ENCODE data around the gene KCNQ1. TPM values are rescaled to one million over a fixed set of nuclear protein-coding genes. Genes with fewer than 3 reads are reported as not detected.

KCNQ1 gene
- total RNA-seq, 2 donors from 2014 or later: 38.9 to 46.1 TPM

GRCh38 chr11:2540992-2541680, 96.3 kb downstream of the KCNQ1 start:
- no peaks in the 10 kb centered on the region for H3K9me3 ChIP-seq
- H3K36me3 ChIP-seq (replicated peaks in 1 of 2; ENCODE audit: insufficient read depth in 1 of 2, low read depth in 2 of 2): no peaks in the 10 kb centered on the region
- intact Hi-C loops (cut with DNase I): no loop called here
- DNase-seq: peak in 3 of 4 donors; percentile 3 to 8 (median 4)
- H3K4me3 ChIP-seq: no peak overlapping the region
- no peaks in the 10 kb centered on the region for H3K4me1 ChIP-seq
- TF ChIP-seq CTCF (IDR thresholded peaks at IDR 0.05): no peak
- no peak for TF ChIP-seq POLR2A (IDR thresholded peaks at IDR 0.05)
- no peak for ATAC-seq
- WGBS, 2 donors: 86% methylated on average over 26 of the region's 27 CpGs
- H3K27me3 ChIP-seq: no peaks in the 10 kb centered on the region
- H3K27ac ChIP-seq: no peak overlapping the region

- H3K4me1 ChIP-seq: no peaks in the 10 kb centered on the region
- no peak overlapping the region for H3K27ac ChIP-seq
- no peaks in the 10 kb centered on the region for H3K9me3 ChIP-seq
- H3K36me3 ChIP-seq (replicated peaks in 1 of 2; ENCODE audit: insufficient read depth in 1 of 2, low read depth in 2 of 2): no peaks in the 10 kb centered on the region
- TF ChIP-seq CTCF (IDR thresholded peaks at IDR 0.05) (no peak), POLR2A (IDR thresholded peaks at IDR 0.05) (no peak)
- no peak overlapping the region for H3K4me3 ChIP-seq
- peak in 3 of 4 donors; percentile 4 to 7 (median 6) for DNase-seq
- 80 to 86% methylated on average over 6 to 14 of the region's 14 CpGs for WGBS, 2 donors
- ATAC-seq: no peak
- intact Hi-C loops (cut with DNase I): no loop called here
- no peaks in the 10 kb centered on the region for H3K27me3 ChIP-seq
Measured at GRCh38 chr11:2541881-2542361, 97.1 kb downstream of the KCNQ1 start.

DNA sequence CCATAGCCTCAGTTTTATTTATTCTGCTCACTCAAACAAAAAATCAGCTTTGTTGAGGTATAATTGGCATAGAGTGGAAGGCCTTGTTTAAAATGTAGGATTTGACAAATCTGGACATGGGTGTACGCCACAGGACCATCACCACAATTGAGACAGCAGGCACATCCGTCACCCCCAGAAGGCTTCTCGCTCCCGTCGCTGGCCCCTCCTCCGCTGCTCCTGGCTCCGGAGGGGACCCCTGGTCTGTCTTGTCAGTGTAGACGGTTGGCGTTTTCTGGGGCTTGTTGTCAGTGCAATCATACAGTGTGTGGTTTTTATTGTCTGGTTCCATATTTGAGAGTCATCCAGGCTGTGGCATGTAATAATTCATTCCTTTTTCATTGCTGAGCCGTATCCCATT, 97.6 kb downstream of the KCNQ1 start:
- DNase-seq: no peak

GRCh38 chr11:2547806-2548205, 103.0 kb downstream of the KCNQ1 start:
- DNase-seq (peak in 3 of 4 donors; percentile 3 to 9 (median 7)), ATAC-seq (no peak)
- peaks cover 5% of the 10 kb centered on the region for H3K4me1 ChIP-seq
- H3K27me3 ChIP-seq: no peaks in the 10 kb centered on the region
- no peaks in the 10 kb centered on the region for H3K36me3 ChIP-seq (replicated peaks in 1 of 2; ENCODE audit: insufficient read depth in 1 of 2, low read depth in 2 of 2)
- TF ChIP-seq CTCF (IDR thresholded peaks at IDR 0.05): no peak
- no peak for TF ChIP-seq POLR2A (IDR thresholded peaks at IDR 0.05)
- no peaks in the 10 kb centered on the region for H3K9me3 ChIP-seq
- WGBS, 2 donors: 90 to 93% methylated on average over 16 of the region's 16 CpGs
- intact Hi-C loops (cut with DNase I): no loop called here
- no peak overlapping the region for H3K4me3 ChIP-seq
- no peak overlapping the region for H3K27ac ChIP-seq

More for the DNA sequence above, 97.6 kb downstream of the KCNQ1 start:
- intact Hi-C loops (cut with DNase I): no loop called here
- no peak overlapping the region for H3K4me3 ChIP-seq
- H3K27ac ChIP-seq: no peak overlapping the region
- 92 to 98% methylated on average over 10 of the region's 10 CpGs for WGBS, 2 donors
- ATAC-seq: no peak
- H3K4me1 ChIP-seq: no peaks in the 10 kb centered on the region
- no peak for TF ChIP-seq POLR2A (IDR thresholded peaks at IDR 0.05)
- TF ChIP-seq CTCF (IDR thresholded peaks at IDR 0.05): no peak
- no peaks in the 10 kb centered on the region for H3K27me3 ChIP-seq
- H3K9me3 ChIP-seq: no peaks in the 10 kb centered on the region
- H3K36me3 ChIP-seq (replicated peaks in 1 of 2; ENCODE audit: insufficient read depth in 1 of 2, low read depth in 2 of 2): no peaks in the 10 kb centered on the region

- no peak for ATAC-seq
- Histone ChIP-seq H3K36me3 (replicated peaks in 1 of 2; ENCODE audit: insufficient read depth in 1 of 2, low read depth in 2 of 2) (no peaks in the 10 kb centered on the region), H3K4me3 (no peak overlapping the region), H3K9me3 (no peaks in the 10 kb centered on the region), H3K27ac (no peak overlapping the region), H3K27me3 (no peaks in the 10 kb centered on the region), H3K4me1 (peaks cover 5% of the 10 kb centered on the region)
- peak in 2 of 4 donors; percentile 1 to 6 for DNase-seq
- 94 to 97% methylated on average over 6 to 12 of the region's 12 CpGs for WGBS, 2 donors
- intact Hi-C loops (cut with DNase I): no loop called here
- TF ChIP-seq POLR2A (IDR thresholded peaks at IDR 0.05): no peak
- no peak for TF ChIP-seq CTCF (IDR thresholded peaks at IDR 0.05)
Measured at GRCh38 chr11:2548596-2548995, 103.8 kb downstream of the KCNQ1 start.

Measured in body of pancreas (tissue), 4 donors.